GM21576 (cell line): Measurements from ENCODE around the gene KRT10.
"Not testable (repeated sequence)": the region's sequence is repeated elsewhere in the genome, so short reads cannot be mapped to it uniquely, and the experiment has no call there.

Experiments used
- ATAC-seq: cut with Tn5 transposase; IDR thresholded peaks from one replicate; pipeline ENCODE4 v1.9.1; 2021; ENCODE audit warnings: mild to moderate bottlenecking, moderate library complexity; ENCODE audit not compliant: unreplicated experiment

Gene KRT10

GRCh38 chr17:40833882-40834281, 11.5 kb upstream of the KRT10 start:
- no peak for ATAC-seq

GRCh38 chr17:40832840-40833239, 10.4 kb upstream of the KRT10 start:
- no peak for ATAC-seq

GRCh38 chr17:40830085-40830776, 7.8 kb upstream of the KRT10 start:
- ATAC-seq = no peak

GRCh38 chr17:40828454-40829044, 6.1 kb upstream of the KRT10 start:
- no peak for ATAC-seq

- ATAC-seq = no peak
Observed at GRCh38 chr17:40827746-40828453, 5.5 kb upstream of the KRT10 start.

- no peak for ATAC-seq
Observed at GRCh38 chr17:40825599-40825998, 3.2 kb upstream of the KRT10 start.

- no peak for ATAC-seq
Observed at GRCh38 chr17:40824015-40824832, 1.8 kb upstream of the KRT10 start.

- ATAC-seq = no peak
Observed at GRCh38 chr17:40821536-40821935, 878 bp downstream of the KRT10 start.

- ATAC-seq = no peak
Observed at GRCh38 chr17:40820228-40820838, 2.1 kb downstream of the KRT10 start.

- no peak for ATAC-seq
Observed at GRCh38 chr17:40819528-40820125, 2.8 kb downstream of the KRT10 start.

GRCh38 chr17:40818733-40819527, 3.5 kb downstream of the KRT10 start:
- peak; percentile 73 for ATAC-seq

- no peak for ATAC-seq
Observed at GRCh38 chr17:40818343-40818732, 4.1 kb downstream of the KRT10 start.

GRCh38 chr17:40817103-40817682, 5.2 kb downstream of the KRT10 start:
- ATAC-seq = no peak

- ATAC-seq = no peak
Observed at GRCh38 chr17:40816569-40816968, 5.8 kb downstream of the KRT10 start.

GRCh38 chr17:40815381-40815780, 7.0 kb downstream of the KRT10 start:
- no peak for ATAC-seq

GRCh38 chr17:40814657-40815056, 7.8 kb downstream of the KRT10 start:
- not testable (repeated sequence) for ATAC-seq

GRCh38 chr17:40813804-40814203, 8.6 kb downstream of the KRT10 start:
- ATAC-seq = no peak

GRCh38 chr17:40812639-40813038, 9.8 kb downstream of the KRT10 start:
- no peak for ATAC-seq

GRCh38 chr17:40810494-40810893, 11.9 kb downstream of the KRT10 start:
- no peak for ATAC-seq
